AG10803 (cell line): ENCODE measurements around the gene AIRE.

Experiments used
- DNase-seq: peaks from one replicate; pipeline ENCODE4 v3.0.0; 2010; ENCODE audit warnings: low read depth
- H3K4me3 ChIP-seq: 2 replicates; pipeline ENCODE4 v1.5.1; 2011; ENCODE audit warnings: mild to moderate bottlenecking, low read length, control low read depth
- CTCF ChIP-seq: conservative IDR thresholded peaks from 2 replicates; pipeline ENCODE4 v1.5.1; 2011; ENCODE audit warnings: mild to moderate bottlenecking, low read length, control low read depth, inconsistent platforms

AIRE gene

DNA sequence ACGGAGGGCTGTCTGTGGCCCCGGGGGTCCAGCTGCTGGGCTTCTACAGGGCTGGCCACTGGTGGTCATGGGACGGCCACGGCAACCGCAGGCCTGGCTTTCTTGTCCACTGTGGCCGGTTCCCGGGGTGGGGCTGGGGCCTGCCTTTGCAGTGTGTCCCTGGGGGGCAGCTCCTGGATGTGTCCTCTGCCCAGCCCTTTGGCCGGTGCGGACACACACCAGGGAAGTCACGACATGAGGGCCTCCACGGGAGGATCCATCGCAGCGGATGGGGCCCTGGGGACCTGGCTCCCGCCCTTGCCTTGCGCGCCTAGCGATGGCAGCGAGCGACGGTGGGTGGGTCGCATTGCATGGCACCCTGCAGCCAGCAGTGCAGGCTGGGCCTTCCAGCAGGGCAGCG, 32.2 kb downstream of the AIRE start:
- DNase-seq = no peak
- H3K4me3 ChIP-seq = no peak overlapping the region
- TF ChIP-seq CTCF = no peak

GRCh38 chr21:44318489-44319285, 33.0 kb downstream of the AIRE start:
- no peak for TF ChIP-seq CTCF
- no peak overlapping the region for H3K4me3 ChIP-seq
- no peak for DNase-seq

- DNase-seq = no peak
- no peak for TF ChIP-seq CTCF
- no peak overlapping the region for H3K4me3 ChIP-seq
Observed at GRCh38 chr21:44319407-44320065, 33.9 kb downstream of the AIRE start.

DNA sequence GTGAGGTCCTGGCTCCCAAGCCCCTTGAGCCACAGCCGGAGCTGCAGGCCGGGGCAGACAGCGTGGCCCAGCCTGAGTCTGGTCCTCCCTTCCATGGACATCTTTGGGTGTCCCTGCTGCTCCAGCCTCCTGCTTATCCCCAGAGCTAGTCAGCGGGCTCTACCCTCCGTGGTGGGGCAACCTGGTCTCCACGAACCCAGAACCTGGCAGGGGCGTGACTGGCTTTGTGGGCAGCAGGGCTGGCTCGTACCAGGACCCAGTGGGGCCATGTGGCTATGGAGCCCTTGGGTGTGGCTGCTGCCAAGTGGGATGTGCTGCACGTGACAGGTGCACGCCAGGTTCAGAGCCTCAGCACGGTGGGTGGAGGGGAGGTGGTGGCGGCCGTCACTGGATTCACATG, 35.2 kb downstream of the AIRE start:
- no peak for TF ChIP-seq CTCF
- no peak overlapping the region for H3K4me3 ChIP-seq
- no peak for DNase-seq

- no peak for TF ChIP-seq CTCF
- H3K4me3 ChIP-seq = no peak overlapping the region
- DNase-seq = no peak
Observed at GRCh38 chr21:44321846-44322450, 36.3 kb downstream of the AIRE start.

DNA sequence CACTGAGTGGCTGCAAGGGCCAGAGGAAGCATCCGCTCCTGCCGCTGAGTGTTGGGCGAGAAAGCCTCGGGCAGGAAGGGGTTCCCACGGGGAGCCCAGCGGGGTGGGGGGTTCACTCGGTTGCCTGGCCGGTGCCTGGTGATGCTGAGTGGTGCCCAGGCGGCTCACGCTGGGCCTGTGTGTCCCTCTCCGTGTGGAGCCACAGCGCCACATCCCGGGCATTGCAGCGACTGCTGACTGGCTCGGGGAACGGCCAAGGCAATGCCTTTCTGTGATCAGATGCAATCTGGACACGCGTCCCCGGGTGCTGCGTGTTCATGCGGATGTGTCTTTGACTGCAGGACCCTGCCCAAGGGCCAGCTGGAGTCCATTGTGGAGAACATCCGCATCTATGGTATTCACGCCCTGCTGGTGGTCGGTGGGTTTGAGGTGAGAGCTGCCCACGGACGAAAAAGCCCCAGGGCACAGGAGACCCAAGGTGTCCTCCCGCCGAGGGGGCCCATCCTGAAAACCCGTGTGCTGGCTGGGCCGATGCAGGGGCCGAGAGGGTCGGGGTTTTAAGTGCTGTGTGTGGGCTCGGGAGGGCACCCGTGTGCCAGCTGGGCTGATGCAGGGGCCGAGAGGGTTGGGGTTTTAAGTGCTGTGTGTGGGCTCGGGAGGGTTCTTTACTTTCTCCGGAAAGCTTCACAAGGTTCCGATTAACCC, 37.1 kb downstream of the AIRE start:
- no peak for TF ChIP-seq CTCF
- no peak for DNase-seq
- no peak overlapping the region for H3K4me3 ChIP-seq
